Lung (tissue), 12 donors: ENCODE measurements around the gene LARP4B. TPM values are rescaled to one million over a fixed set of nuclear protein-coding genes. Genes with fewer than 3 reads are reported as not detected.

Experiments used
- ATAC-seq: fragments of 200-7000 bp; cut with Tn5 transposase; one replicate; pipeline ENCODE4 v1.9.1; 2020; ENCODE audit warnings: moderate number of reproducible peaks; ENCODE audit not compliant: insufficient read depth, low FRiP score
- DNase-seq, 3 donors: peaks; one replicate each; pipeline ENCODE4 v3.0.0-alpha.2; 2013 to 2017
- H3K27ac ChIP-seq, 2 donors: one replicate each; pipeline ENCODE4 v1.5.1; 2013; ENCODE audit warnings: mild to moderate bottlenecking in 2 of 2, moderate library complexity in 2 of 2, control low read depth in 1 of 2, inconsistent platforms in 1 of 2, low read depth in 1 of 2, low read length in 1 of 2
- H3K27me3 ChIP-seq, 3 donors: one replicate each; pipeline ENCODE4 v1.5.1; 2013; ENCODE audit warnings: low read length in 2 of 3; ENCODE audit not compliant: control insufficient read depth in 3 of 3, insufficient read depth in 3 of 3
- H3K36me3 ChIP-seq, 4 donors: one replicate each; pipeline ENCODE4 v1.5.1; 2013; ENCODE audit warnings: low read length in 4 of 4, mild to moderate bottlenecking in 1 of 4, moderate library complexity in 1 of 4; ENCODE audit not compliant: control insufficient read depth in 4 of 4, insufficient read depth in 4 of 4
- H3K4me1 ChIP-seq, 5 donors: one replicate each; pipeline ENCODE4 v1.5.1; 2013; ENCODE audit warnings: low read length in 5 of 5, mild to moderate bottlenecking in 2 of 5, moderate library complexity in 1 of 5; ENCODE audit not compliant: control insufficient read depth in 5 of 5, insufficient read depth in 5 of 5
- H3K4me3 ChIP-seq: one replicate; pipeline ENCODE4 v1.5.1; 2013; ENCODE audit warnings: mild to moderate bottlenecking, control low read depth, moderate library complexity
- H3K9ac ChIP-seq, 2 donors: one replicate each; pipeline ENCODE4 v1.5.1; 2013; ENCODE audit warnings: low read length in 2 of 2, control low read depth in 1 of 2; ENCODE audit not compliant: insufficient read depth in 1 of 2
- H3K9me3 ChIP-seq, 4 donors: one replicate each; pipeline ENCODE4 v1.5.1; 2013; ENCODE audit warnings: low read length in 3 of 4, mild to moderate bottlenecking in 1 of 4, moderate library complexity in 1 of 4; ENCODE audit not compliant: control insufficient read depth in 4 of 4, insufficient read depth in 3 of 4
- WGBS, 2 donors: extraction: QIAGEN DNeasy Blood & Tissue Kit; methylation state at CpG; one replicate each; pipeline ENCODE4 v1.1.7; 2013; 5-methylcytosine and 5-hydroxymethylcytosine counted together
- polyA plus RNA-seq, 2 donors: library from polyadenylated mRNA; stranded (reverse); fragments of 200-250 nt; gene quantifications; one replicate each; pipeline ENCODE4 v1.2.1, GENCODE V29; 2013
- total RNA-seq, 2 donors: library from RNA; depleted of rRNA in 1 of 2; stranded (reverse); fragments of >200 nt in 1 of 2; gene quantifications; one replicate each; pipeline ENCODE4 v1.2.1, GENCODE V29; 2014 to 2021
- TF ChIP-seq, protein P1 (sequence below): IDR thresholded peaks from 2 replicates; pipeline ENCODE4 v1.5.1; 2012; ENCODE audit warnings: mild to moderate bottlenecking; ENCODE audit errors: control extremely low read depth, extremely low read depth
- donor health status: control.
- donor health status: control.
- donor health status: Bipolar disorder and iron deficiency.
- donor health status: healthy.
- donor health status: DM: yes; HTN: yes; CAD: no.

Gene LARP4B
- total and polyA plus RNA-seq, 4 donors: 24.7 to 133 (median 66.9) TPM

DNA sequence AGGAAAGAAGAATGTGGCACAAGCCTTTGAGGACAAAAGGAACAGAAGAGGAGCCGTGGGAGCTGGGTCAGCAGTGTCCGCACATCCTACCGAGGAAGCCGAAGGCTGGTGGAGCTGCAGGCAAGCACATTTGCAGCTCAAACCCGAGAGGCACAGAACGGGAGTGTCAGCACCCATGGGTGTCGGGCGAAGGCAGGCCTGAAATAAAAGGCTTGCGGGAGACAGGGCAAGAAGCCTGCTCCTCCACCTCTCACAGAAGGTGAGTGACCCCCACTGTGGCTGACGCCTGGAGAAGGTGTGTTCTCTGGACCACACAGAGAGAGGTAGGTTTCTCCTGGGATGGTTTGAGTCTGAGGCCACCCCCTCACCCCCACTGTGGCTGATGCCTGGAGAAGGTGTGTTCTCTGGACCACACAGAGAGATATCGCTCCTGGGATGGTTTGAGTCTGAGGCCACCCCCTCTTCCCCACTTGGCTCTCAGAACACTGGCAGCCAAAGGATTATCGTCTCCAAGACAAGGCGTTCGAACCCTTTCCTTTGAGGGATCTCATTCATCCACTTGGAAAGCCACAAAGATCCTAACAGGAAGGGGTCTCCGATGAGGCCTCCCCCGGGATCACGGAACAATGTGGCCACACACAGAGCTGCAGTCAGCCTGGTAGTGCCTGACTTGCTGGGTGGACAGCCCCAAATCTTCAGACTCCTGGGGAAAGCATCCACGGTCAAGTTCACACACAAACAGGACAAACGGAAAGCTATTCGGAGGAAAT lies 35.1 kb upstream of the LARP4B start:
- no peak for ATAC-seq
- no peak overlapping the region for H3K27ac ChIP-seq
- H3K4me1 ChIP-seq: peaks cover 0 to 23% (median 4%) of the 10 kb centered on the region in 5 donors
- DNase-seq: no peak
- H3K36me3 ChIP-seq: no peaks in the 10 kb centered on the region
- no peaks in the 10 kb centered on the region for H3K9me3 ChIP-seq
- no peak overlapping the region for H3K4me3 ChIP-seq
- H3K27me3 ChIP-seq: no peaks in the 10 kb centered on the region
- TF ChIP-seq, protein P1, sequence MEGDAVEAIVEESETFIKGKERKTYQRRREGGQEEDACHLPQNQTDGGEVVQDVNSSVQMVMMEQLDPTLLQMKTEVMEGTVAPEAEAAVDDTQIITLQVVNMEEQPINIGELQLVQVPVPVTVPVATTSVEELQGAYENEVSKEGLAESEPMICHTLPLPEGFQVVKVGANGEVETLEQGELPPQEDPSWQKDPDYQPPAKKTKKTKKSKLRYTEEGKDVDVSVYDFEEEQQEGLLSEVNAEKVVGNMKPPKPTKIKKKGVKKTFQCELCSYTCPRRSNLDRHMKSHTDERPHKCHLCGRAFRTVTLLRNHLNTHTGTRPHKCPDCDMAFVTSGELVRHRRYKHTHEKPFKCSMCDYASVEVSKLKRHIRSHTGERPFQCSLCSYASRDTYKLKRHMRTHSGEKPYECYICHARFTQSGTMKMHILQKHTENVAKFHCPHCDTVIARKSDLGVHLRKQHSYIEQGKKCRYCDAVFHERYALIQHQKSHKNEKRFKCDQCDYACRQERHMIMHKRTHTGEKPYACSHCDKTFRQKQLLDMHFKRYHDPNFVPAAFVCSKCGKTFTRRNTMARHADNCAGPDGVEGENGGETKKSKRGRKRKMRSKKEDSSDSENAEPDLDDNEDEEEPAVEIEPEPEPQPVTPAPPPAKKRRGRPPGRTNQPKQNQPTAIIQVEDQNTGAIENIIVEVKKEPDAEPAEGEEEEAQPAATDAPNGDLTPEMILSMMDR: no peak
- no peak overlapping the region for H3K9ac ChIP-seq
- WGBS, 2 donors: 89 to 90% methylated on average over 20 of the region's 20 CpGs

DNA sequence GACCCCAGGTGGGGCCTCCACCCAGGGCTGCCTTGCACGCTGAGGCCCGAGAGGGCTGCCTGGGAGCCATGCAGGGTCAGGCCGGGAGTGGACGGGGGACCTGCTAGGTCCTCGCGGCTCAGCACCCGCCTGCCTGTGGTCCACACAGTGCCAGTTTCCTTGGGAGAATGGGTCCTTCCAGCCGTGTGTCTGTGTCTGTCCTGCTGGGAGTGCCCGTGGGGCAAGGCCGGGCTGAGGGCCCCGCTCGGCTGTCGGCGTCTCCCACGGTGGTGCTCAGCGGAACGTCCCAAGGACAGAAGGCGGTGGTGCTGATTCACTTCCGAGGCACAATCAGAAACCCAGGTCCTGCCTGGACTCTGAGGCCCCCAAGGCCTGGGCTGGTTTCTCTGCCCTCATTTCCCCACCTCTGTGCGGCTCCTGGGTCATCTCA lies 33.5 kb upstream of the LARP4B start:
- TF ChIP-seq, protein P1: no peak
- H3K27ac ChIP-seq: no peak overlapping the region
- DNase-seq: no peak
- H3K4me3 ChIP-seq: no peak overlapping the region
- no peak overlapping the region for H3K9ac ChIP-seq
- no peaks in the 10 kb centered on the region for H3K27me3 ChIP-seq
- no peaks in the 10 kb centered on the region for H3K36me3 ChIP-seq
- WGBS, 2 donors: 90 to 92% methylated on average over 18 to 20 of the region's 20 CpGs
- H3K4me1 ChIP-seq: peaks cover 0 to 7% (median 4%) of the 10 kb centered on the region in 5 donors
- no peaks in the 10 kb centered on the region for H3K9me3 ChIP-seq
- ATAC-seq: no peak

DNA sequence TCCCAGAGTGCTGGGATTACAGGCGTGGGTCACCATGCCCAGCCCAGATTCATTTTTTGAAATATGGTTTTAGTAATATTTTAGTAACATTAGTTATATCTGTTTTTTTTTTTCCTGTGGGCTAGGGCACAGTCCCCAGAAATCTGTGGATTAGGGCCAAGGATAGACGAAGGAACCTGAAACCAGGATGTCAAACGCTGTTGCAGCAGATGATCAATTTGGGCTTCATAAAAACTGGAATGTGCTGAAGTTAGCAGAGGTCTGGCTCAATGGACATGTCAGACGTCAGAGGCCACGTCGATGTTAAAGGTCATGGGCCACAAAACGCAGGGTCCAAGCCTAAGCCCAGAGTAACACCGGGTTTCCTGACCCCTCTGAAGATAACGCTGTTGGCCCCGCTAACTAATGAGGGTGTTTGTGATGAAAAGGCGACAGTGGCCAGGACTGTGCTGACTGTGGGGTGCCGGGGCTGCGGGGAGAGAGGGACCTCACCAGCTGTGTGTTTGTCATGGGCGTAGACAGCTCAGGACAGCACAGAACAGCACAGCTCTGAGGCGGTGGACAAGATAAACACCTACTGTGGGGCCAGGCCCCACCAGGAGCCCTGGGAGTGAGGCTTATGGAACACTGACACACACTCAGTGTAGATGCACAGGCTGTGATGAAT lies 32.9 kb upstream of the LARP4B start:
- TF ChIP-seq, protein P1: no peak
- 80 to 86% methylated on average over 15 of the region's 15 CpGs for WGBS, 2 donors
- H3K36me3 ChIP-seq: no peaks in the 10 kb centered on the region
- DNase-seq: no peak
- peaks cover 0 to 4% (median 0%) of the 10 kb centered on the region in 5 donors for H3K4me1 ChIP-seq
- H3K27ac ChIP-seq: no peak overlapping the region
- H3K4me3 ChIP-seq: no peak overlapping the region
- ATAC-seq: no peak
- peaks cover 0 to 3% (median 0%) of the 10 kb centered on the region in 3 donors for H3K27me3 ChIP-seq
- H3K9ac ChIP-seq: no peak overlapping the region
- no peaks in the 10 kb centered on the region for H3K9me3 ChIP-seq
